Spleen (tissue), 11 donors: ENCODE measurements around the gene PARP1. TPM values are rescaled to one million over a fixed set of nuclear protein-coding genes. Genes with fewer than 3 reads are reported as not detected.

ENCODE experiments used
- DNase-seq: peaks from one replicate; pipeline ENCODE4 v3.0.0-alpha.2; 2020
- H3K27ac ChIP-seq, 8 donors: fragments of 200-600 bp; sonication (generic) in 7 of 8; 1 replicate in 4 of 8; 2 replicates in 4 of 8; pipeline versions ENCODE4 v1.5.0 to v1.8.0; 2016 to 2021; ENCODE audit warnings: inconsistent platforms in 4 of 8, mild to moderate bottlenecking in 4 of 8, moderate library complexity in 1 of 8
- H3K27me3 ChIP-seq, 7 donors: fragments of 200-600 bp; sonication (generic) in 6 of 7; replicated peaks in 1 of 7; 1 replicate in 4 of 7; 2 replicates in 3 of 7; pipeline versions ENCODE4 v1.5.0 to v1.8.0; 2016 to 2021; ENCODE audit warnings: inconsistent platforms in 3 of 7, mild to moderate bottlenecking in 1 of 7
- H3K36me3 ChIP-seq, 6 donors: fragments of 200-600 bp; sonication (generic) in 5 of 6; 1 replicate in 4 of 6; 2 replicates in 2 of 6; pipeline versions ENCODE4 v1.5.0 to v1.8.0; 2016 to 2021; ENCODE audit warnings: inconsistent platforms in 2 of 6
- H3K4me1 ChIP-seq, 6 donors: fragments of 200-600 bp; sonication (generic) in 5 of 6; 1 replicate in 3 of 6; 2 replicates in 3 of 6; pipeline versions ENCODE4 v1.5.0 to v1.8.0; 2016 to 2021; ENCODE audit warnings: inconsistent platforms in 3 of 6
- H3K4me3 ChIP-seq, 8 donors: fragments of 200-600 bp; sonication (generic) in 7 of 8; 1 replicate in 4 of 8; 2 replicates in 4 of 8; pipeline versions ENCODE4 v1.5.0 to v1.8.0; 2016 to 2021; ENCODE audit warnings: inconsistent platforms in 4 of 8, mild to moderate bottlenecking in 4 of 8, moderate library complexity in 2 of 8
- H3K9me3 ChIP-seq, 8 donors: fragments of 200-600 bp; sonication (generic) in 7 of 8; 1 replicate in 4 of 8; 2 replicates in 4 of 8; pipeline versions ENCODE4 v1.5.0 to v1.8.0; 2016 to 2021; ENCODE audit warnings: inconsistent platforms in 4 of 8
- CTCF ChIP-seq, 11 experiments: fragments of 200-600 bp in 7 of 11; fragments of 450-650 bp in 4 of 11; sonication (generic) in 4 of 11; IDR thresholded peaks in 8 of 11; conservative IDR thresholded peaks in 3 of 11; 1 replicate in 7 of 11; 2 replicates in 4 of 11; pipeline versions ENCODE4 v1.4.0 to v1.8.0; 2016 to 2021; ENCODE audit warnings: antibody characterized with exemption in 11 of 11, inconsistent platforms in 4 of 11, mild to moderate bottlenecking in 1 of 11
- POLR2A ChIP-seq, 3 donors: fragments of 450-650 bp; IDR thresholded peaks; one replicate each; pipeline ENCODE4 v1.5.1; 2017; ENCODE audit warnings: antibody characterized with exemption in 3 of 3, mild to moderate bottlenecking in 1 of 3
- POLR2AphosphoS5 ChIP-seq, 3 donors: sonication (generic); formaldehyde crosslinking; IDR thresholded peaks; one replicate each; pipeline ENCODE4 v1.5.1; 2017; ENCODE audit warnings: antibody characterized with exemption in 3 of 3
- WGBS, 5 donors: extraction: QIAGEN DNeasy Blood & Tissue Kit in 3 of 5; methylation state at CpG; one replicate each; pipeline versions ENCODE4 v1.1.5 to v1.1.7; 2013 to 2018; 5-methylcytosine and 5-hydroxymethylcytosine counted together
- intact Hi-C: fragments of 100-400 bp; cut with DNase I; formaldehyde crosslinking; loops from one replicate; pipeline ENCODE4 v1.15.0; 2023; ENCODE audit warnings: low total_unique reads
- polyA plus RNA-seq, 3 donors: library from polyadenylated mRNA; stranded (reverse); fragments of 200-250 nt; gene quantifications; one replicate each; pipeline ENCODE4 v1.2.1, GENCODE V29; 2013
- total RNA-seq, 7 donors: library from RNA; depleted of rRNA in 3 of 7; stranded (reverse); fragments of >200 nt in 3 of 7; fragmentation: NEBNext Ultra II Directional in 4 of 7; extraction: Animal tissue kit (Norgen Biotek cat#: 25700) in 4 of 7; gene quantifications; one replicate each; pipeline versions ENCODE4 v1.1.0 to v1.2.1, GENCODE V29; 2016 to 2021
- donor health status: healthy with polysubstance abuse.
- donor health status: DM: no; HTN: no; CAD: no; lungs with moderate emphysema.
- donor health status: DM: no; HTN: no; CAD: no.
- donor health status: Bipolar disorder and iron deficiency.
- donor health status: healthy.
- donor health status: DM: no; HTN: no; CAD: no.
- donor health status: DM: yes; HTN: yes; CAD: no.

PARP1 gene
- total and polyA plus RNA-seq, 10 donors: 39.2 to 213 (median 125) TPM

GRCh38 chr1:226364514-226364899, 43.4 kb downstream of the PARP1 start:
- TF ChIP-seq CTCF (IDR thresholded peaks at IDR 0.05 in 8 of 11, conservative IDR thresholded peaks at IDR 0.05 in 3 of 11): no peak
- peak in 1 of 3 donors; percentile 6 for TF ChIP-seq POLR2AphosphoS5 (IDR thresholded peaks at IDR 0.05)
- peaks cover 11 to 100% (median 100%) of the 10 kb centered on the region in 6 donors for H3K36me3 ChIP-seq
- H3K4me1 ChIP-seq: peaks cover 0 to 13% (median 11%) of the 10 kb centered on the region in 6 donors
- intact Hi-C loops: no loop called here
- 82 to 91% (median 87%) methylated on average over 7 of the region's 7 CpGs for WGBS, 5 donors
- no peak for DNase-seq
- no peaks in the 10 kb centered on the region for H3K27me3 ChIP-seq
- no peaks in the 10 kb centered on the region for H3K9me3 ChIP-seq
- H3K27ac ChIP-seq: no peak overlapping the region
- H3K4me3 ChIP-seq: no peak overlapping the region

- no peaks in the 10 kb centered on the region for H3K27me3 ChIP-seq
- TF ChIP-seq POLR2AphosphoS5 (IDR thresholded peaks at IDR 0.05) (no peak), POLR2A (IDR thresholded peaks at IDR 0.05) (no peak), CTCF (IDR thresholded peaks at IDR 0.05 in 8 of 11, conservative IDR thresholded peaks at IDR 0.05 in 3 of 11) (no peak)
- H3K27ac ChIP-seq: no peak overlapping the region
- 84 to 93% (median 91%) methylated on average over 9 of the region's 9 CpGs for WGBS, 5 donors
- intact Hi-C loops: no loop called here
- no peaks in the 10 kb centered on the region for H3K9me3 ChIP-seq
- H3K4me3 ChIP-seq: no peak overlapping the region
- H3K4me1 ChIP-seq: peaks cover 0 to 8% (median 5%) of the 10 kb centered on the region in 6 donors
- peaks cover 11 to 100% (median 100%) of the 10 kb centered on the region in 6 donors for H3K36me3 ChIP-seq
- DNase-seq: no peak
These were observed 43.9 kb downstream of the PARP1 start for GRCh38 chr1:226363801-226364513.

GRCh38 chr1:226362891-226363447, 44.9 kb downstream of the PARP1 start:
- H3K4me1 ChIP-seq: no peaks in the 10 kb centered on the region
- H3K27ac ChIP-seq: no peak overlapping the region
- peaks cover 11 to 100% (median 96%) of the 10 kb centered on the region in 6 donors for H3K36me3 ChIP-seq
- intact Hi-C loops: no loop called here
- H3K9me3 ChIP-seq: no peaks in the 10 kb centered on the region
- no peak for DNase-seq
- TF ChIP-seq POLR2A (IDR thresholded peaks at IDR 0.05): no peak
- H3K27me3 ChIP-seq: no peaks in the 10 kb centered on the region
- H3K4me3 ChIP-seq: no peak overlapping the region
- 84 to 97% (median 94%) methylated on average over 9 of the region's 9 CpGs for WGBS, 5 donors

GRCh38 chr1:226362361-226362760, 45.5 kb downstream of the PARP1 start:
- intact Hi-C loops: no loop called here

More at GRCh38 chr1:226362361-226362760, 45.5 kb downstream of the PARP1 start:
- no peaks in the 10 kb centered on the region for H3K9me3 ChIP-seq
- no peak for DNase-seq
- 79 to 92% (median 89%) methylated on average over 6 of the region's 6 CpGs for WGBS, 5 donors
- H3K4me1 ChIP-seq: no peaks in the 10 kb centered on the region
- H3K27ac ChIP-seq: no peak overlapping the region
- no peaks in the 10 kb centered on the region for H3K27me3 ChIP-seq
- peaks cover 11 to 100% (median 90%) of the 10 kb centered on the region in 6 donors for H3K36me3 ChIP-seq
- no peak overlapping the region for H3K4me3 ChIP-seq
- no peak for TF ChIP-seq POLR2A (IDR thresholded peaks at IDR 0.05)
- TF ChIP-seq POLR2AphosphoS5 (IDR thresholded peaks at IDR 0.05): no peak
- TF ChIP-seq CTCF (IDR thresholded peaks at IDR 0.05 in 8 of 11, conservative IDR thresholded peaks at IDR 0.05 in 3 of 11): no peak
